HG03354 (cell line): ENCODE measurements around the gene SLC27A5.
A peak's percentile ranks its signal among the peaks of the same experiment; 100 is the strongest.
"Not testable (repeated sequence)": the region's sequence is repeated elsewhere in the genome, so short reads cannot be mapped to it uniquely, and the experiment has no call there.

Experiments
- ATAC-seq: cut with Tn5 transposase; IDR thresholded peaks from one replicate; pipeline ENCODE4 v1.9.1; 2021; ENCODE audit warnings: mild to moderate bottlenecking; ENCODE audit not compliant: unreplicated experiment, poor library complexity, severe bottlenecking

SLC27A5 gene

GRCh38 chr19:58474291-58474996 is 37.3 kb downstream of the SLC27A5 start:
- no peak for ATAC-seq

GRCh38 chr19:58473775-58474174 is 38.0 kb downstream of the SLC27A5 start:
- ATAC-seq: no peak

GRCh38 chr19:58471736-58472135 is 40.1 kb downstream of the SLC27A5 start:
- ATAC-seq: no peak

GRCh38 chr19:58470837-58471543 is 40.8 kb downstream of the SLC27A5 start:
- ATAC-seq: not testable (repeated sequence)

GRCh38 chr19:58469241-58470013 is 42.4 kb downstream of the SLC27A5 start:
- no peak for ATAC-seq

GRCh38 chr19:58468216-58468839 is 43.5 kb downstream of the SLC27A5 start:
- no peak for ATAC-seq

GRCh38 chr19:58466760-58467589 is 44.8 kb downstream of the SLC27A5 start, which contains the start of gene ZNF324:
Gene ZNF324, plus strand, starts transcription at chr19:58467080. Its CDS starts 2,106 bp downstream, at chr19:58469186.
- ATAC-seq: peak; percentile 90

- ATAC-seq: peak; percentile 10
Measured at GRCh38 chr19:58466089-58466759, 45.6 kb downstream of the SLC27A5 start.

GRCh38 chr19:58460039-58460438 is 51.8 kb downstream of the SLC27A5 start:
- ATAC-seq: no peak

GRCh38 chr19:58456111-58456510 is 55.7 kb downstream of the SLC27A5 start:
- no peak for ATAC-seq

- no peak for ATAC-seq
Measured at GRCh38 chr19:58455306-58455705, 56.5 kb downstream of the SLC27A5 start.

GRCh38 chr19:58453743-58454142 is 58.0 kb downstream of the SLC27A5 start:
- no peak for ATAC-seq

GRCh38 chr19:58451358-58452101 is 60.3 kb downstream of the SLC27A5 start, which contains the start of gene ZNF324B:
Gene ZNF324B, plus strand, starts transcription at chr19:58451622. Its CDS starts 2,080 bp downstream, at chr19:58453702.
- ATAC-seq: peak; percentile 98

- peak; percentile 21 for ATAC-seq
Measured at GRCh38 chr19:58450856-58451357, 60.9 kb downstream of the SLC27A5 start.

GRCh38 chr19:58449980-58450379 is 61.8 kb downstream of the SLC27A5 start:
- not testable (repeated sequence) for ATAC-seq

- not testable (repeated sequence) for ATAC-seq
Measured at GRCh38 chr19:58448860-58449259, 62.9 kb downstream of the SLC27A5 start.
